Measurements from ENCODE around the gene TBX3. TPM values are rescaled to one million over a fixed set of nuclear protein-coding genes. Genes with fewer than 3 reads are reported as not detected.

Gene TBX3
- polyA plus RNA-seq, 3 donors, result 64.0 to 83.1 (median 75.8) TPM

DNA sequence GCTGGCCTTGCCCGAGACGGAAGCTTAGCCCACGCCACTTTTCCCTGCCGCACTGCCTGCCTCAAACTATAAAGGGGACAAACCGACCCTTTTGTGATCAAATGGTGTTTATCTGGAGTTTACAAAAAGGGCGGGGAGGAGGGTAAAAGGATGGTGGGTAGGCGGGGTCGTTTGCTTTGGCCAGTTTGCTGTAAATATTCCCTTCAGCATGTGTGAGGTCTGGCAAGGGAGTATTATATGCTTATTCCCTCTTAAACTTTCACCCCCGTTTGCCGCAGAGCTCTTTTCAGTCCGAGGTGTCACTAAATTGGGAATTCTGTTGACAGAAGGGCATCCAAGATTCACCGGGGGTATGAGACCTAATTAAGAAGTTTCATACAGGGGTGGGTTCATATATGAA is 3.8 kb upstream of the TBX3 start:
- no peak for DNase-seq (ENCODE audit: extremely low read depth in 1 of 11, low read depth in 9 of 11, low spot score in 4 of 11)

DNA sequence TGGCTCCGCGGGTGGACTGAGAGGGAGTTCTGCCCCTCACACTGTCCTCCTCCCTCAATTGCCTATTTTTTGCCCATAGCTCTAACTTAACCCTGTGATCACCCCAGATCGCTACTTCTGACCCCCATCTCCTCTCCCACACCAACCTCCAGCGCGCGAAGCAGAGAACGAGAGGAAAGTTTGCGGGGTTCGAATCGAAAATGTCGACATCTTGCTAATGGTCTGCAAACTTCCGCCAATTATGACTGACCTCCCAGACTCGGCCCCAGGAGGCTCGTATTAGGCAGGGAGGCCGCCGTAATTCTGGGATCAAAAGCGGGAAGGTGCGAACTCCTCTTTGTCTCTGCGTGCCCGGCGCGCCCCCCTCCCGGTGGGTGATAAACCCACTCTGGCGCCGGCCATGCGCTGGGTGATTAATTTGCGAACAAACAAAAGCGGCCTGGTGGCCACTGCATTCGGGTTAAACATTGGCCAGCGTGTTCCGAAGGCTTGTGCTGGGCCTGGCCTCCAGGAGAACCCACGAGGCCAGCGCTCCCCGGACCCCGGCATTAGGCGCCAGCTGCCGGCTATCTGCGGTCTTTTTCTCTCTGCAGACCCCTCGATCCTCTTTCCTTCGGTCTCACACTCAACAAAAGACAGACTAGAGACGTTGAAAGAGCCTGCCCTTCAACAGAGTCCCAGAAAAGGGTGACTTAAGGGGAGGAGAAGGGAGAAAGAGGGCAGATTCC is 3.0 kb upstream of the TBX3 start:
- DNase-seq (ENCODE audit: extremely low read depth in 1 of 11, low read depth in 9 of 11, low spot score in 4 of 11), result no peak

DNA sequence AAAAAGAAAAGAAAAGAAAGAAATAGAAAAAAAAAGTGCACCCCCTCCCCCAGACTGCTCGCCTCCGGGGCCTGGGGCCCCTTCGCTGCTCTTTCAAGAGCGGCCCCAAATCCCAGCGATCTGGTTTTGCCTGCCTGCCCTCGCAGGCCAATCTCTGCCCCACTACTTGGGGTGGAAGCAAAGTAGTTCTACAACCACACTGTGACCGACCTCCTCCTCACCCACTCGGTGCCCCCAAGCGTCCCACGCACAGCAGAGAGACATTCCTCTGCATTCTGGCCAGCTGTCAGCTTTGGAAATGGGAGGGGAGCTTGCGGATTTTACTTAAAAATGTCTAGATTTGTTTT is 2.4 kb upstream of the TBX3 start:
- DNase-seq (ENCODE audit: extremely low read depth in 1 of 11, low read depth in 9 of 11, low spot score in 4 of 11), result no peak

GRCh38 chr12:114685869-114686268 is 1.9 kb upstream of the TBX3 start:
- no peak for DNase-seq (ENCODE audit: extremely low read depth in 1 of 11, low read depth in 9 of 11, low spot score in 4 of 11)

DNA sequence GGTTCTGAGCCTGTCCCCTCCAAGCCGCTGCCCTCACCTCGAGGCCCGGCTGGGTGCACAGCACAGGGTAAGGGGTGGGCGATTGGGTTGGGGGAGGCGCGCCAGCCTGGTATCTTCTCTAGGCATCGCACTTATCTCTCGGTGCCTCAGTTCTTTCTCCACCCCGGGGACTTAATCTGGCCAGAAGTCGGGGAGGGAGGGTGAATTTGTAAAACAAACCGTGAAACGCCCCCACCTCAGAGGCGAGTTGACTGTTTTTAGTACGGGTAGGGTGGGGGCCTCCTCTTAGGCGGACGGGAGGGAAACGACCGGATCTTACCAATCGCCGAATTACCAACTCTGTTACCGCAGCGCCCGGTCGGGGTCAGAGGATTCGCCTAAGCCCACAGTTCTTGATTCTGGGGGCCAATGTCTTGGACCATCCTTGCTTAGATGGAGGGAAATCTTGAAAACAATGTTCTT is 1.4 kb upstream of the TBX3 start:
- no peak for DNase-seq (ENCODE audit: extremely low read depth in 1 of 11, low read depth in 9 of 11, low spot score in 4 of 11)

- no peak for DNase-seq (ENCODE audit: extremely low read depth in 1 of 11, low read depth in 9 of 11, low spot score in 4 of 11)
Observed at GRCh38 chr12:114684870-114685273, 897 bp upstream of the TBX3 start.

GRCh38 chr12:114683709-114684097 is 272 bp downstream of the TBX3 start:
- DNase-seq (ENCODE audit: extremely low read depth in 1 of 11, low read depth in 9 of 11, low spot score in 4 of 11), result no peak

GRCh38 chr12:114682785-114683708 is 928 bp downstream of the TBX3 start:
- no peak for DNase-seq (ENCODE audit: extremely low read depth in 1 of 11, low read depth in 9 of 11, low spot score in 4 of 11)

GRCh38 chr12:114682106-114682784 is 1.7 kb downstream of the TBX3 start:
- DNase-seq (ENCODE audit: extremely low read depth in 1 of 11, low read depth in 9 of 11, low spot score in 4 of 11), result no peak

DNA sequence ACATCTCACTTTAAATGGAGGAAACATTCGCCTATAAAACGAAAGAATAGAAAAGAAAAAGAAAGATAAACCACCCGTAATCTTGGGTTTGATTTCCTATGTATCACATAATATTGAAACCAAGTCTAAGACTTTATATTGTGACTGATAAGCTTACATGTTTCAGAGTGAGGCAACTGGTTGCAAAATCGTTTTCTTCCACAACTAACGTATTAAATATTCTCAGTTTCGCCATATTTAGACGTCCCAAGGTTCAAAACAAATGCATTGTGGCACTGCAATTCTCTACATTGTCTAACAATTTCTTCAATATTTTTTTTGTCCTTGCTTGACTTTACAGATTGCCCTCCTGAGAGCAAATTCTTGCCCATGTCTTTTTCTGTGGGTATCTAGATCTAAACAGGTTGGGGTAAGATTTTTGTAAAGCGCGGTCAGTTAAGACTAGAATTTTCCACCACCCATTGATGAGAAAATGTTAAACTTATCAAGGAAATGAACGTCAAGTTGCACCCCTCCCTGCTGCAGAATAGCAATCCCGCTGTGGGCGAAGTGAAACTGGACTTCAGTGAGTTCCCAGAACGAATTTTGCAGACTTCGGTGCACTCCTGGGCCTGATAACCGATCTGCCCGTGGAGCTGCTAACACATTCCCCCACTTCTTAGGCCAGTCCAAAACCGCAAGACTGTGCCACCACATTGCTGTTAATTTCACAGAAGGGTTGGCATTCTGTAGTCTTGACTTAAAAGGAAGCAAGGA is 2.7 kb downstream of the TBX3 start:
- DNase-seq (ENCODE audit: extremely low read depth in 1 of 11, low read depth in 9 of 11, low spot score in 4 of 11), result no peak

- DNase-seq (ENCODE audit: extremely low read depth in 1 of 11, low read depth in 9 of 11, low spot score in 4 of 11), result no peak
Observed at GRCh38 chr12:114680604-114681069, 3.3 kb downstream of the TBX3 start.

GRCh38 chr12:114679942-114680341 is 4.0 kb downstream of the TBX3 start:
- DNase-seq (ENCODE audit: extremely low read depth in 1 of 11, low read depth in 9 of 11, low spot score in 4 of 11), result no peak

- no peak for DNase-seq (ENCODE audit: extremely low read depth in 1 of 11, low read depth in 9 of 11, low spot score in 4 of 11)
Observed at GRCh38 chr12:114679452-114679875, 4.5 kb downstream of the TBX3 start.

- DNase-seq (ENCODE audit: extremely low read depth in 1 of 11, low read depth in 9 of 11, low spot score in 4 of 11), result no peak
Observed at GRCh38 chr12:114678718-114679117, 5.3 kb downstream of the TBX3 start.

GRCh38 chr12:114678028-114678427 is 5.9 kb downstream of the TBX3 start:
- no peak for DNase-seq (ENCODE audit: extremely low read depth in 1 of 11, low read depth in 9 of 11, low spot score in 4 of 11)

- DNase-seq (ENCODE audit: extremely low read depth in 1 of 11, low read depth in 9 of 11, low spot score in 4 of 11), result no peak
Observed at GRCh38 chr12:114676142-114676741, 7.7 kb downstream of the TBX3 start.

GRCh38 chr12:114674251-114675047 is 9.5 kb downstream of the TBX3 start:
- no peak for DNase-seq (ENCODE audit: extremely low read depth in 1 of 11, low read depth in 9 of 11, low spot score in 4 of 11)

- DNase-seq (ENCODE audit: extremely low read depth in 1 of 11, low read depth in 9 of 11, low spot score in 4 of 11), result no peak
Observed at GRCh38 chr12:114673901-114674250, 10.1 kb downstream of the TBX3 start.

Measured in renal cortex interstitium (tissue), 11 donors.